IPS-20b (cell line): ENCODE results near the gene HSPA6.
"Not testable (repeated sequence)": the region's sequence is repeated elsewhere in the genome, so short reads cannot be mapped to it uniquely, and the experiment has no call there.

ENCODE experiments used
- H3K27ac ChIP-seq: one replicate; pipeline ENCODE4 v1.5.1; 2013; ENCODE audit warnings: low read length
- H3K27me3 ChIP-seq: 2 replicates; pipeline ENCODE4 v1.6.1; 2013; ENCODE audit warnings: mild to moderate bottlenecking, low read length, inconsistent platforms; ENCODE audit not compliant: insufficient read depth
- H3K36me3 ChIP-seq: 2 replicates; pipeline ENCODE4 v1.6.1; 2013; ENCODE audit warnings: low read depth, mild to moderate bottlenecking, inconsistent platforms, low read length, moderate library complexity; ENCODE audit not compliant: insufficient read depth
- H3K4me1 ChIP-seq: 2 replicates; pipeline ENCODE4 v1.6.1; 2013; ENCODE audit warnings: mild to moderate bottlenecking, control low read depth, inconsistent platforms, low read length, moderate library complexity; ENCODE audit not compliant: insufficient read depth
- H3K4me3 ChIP-seq: 2 replicates; pipeline ENCODE4 v1.5.1; 2013; ENCODE audit warnings: mild to moderate bottlenecking, low read length, inconsistent platforms
- H3K9ac ChIP-seq: 2 replicates; pipeline ENCODE4 v1.6.1; 2013; ENCODE audit warnings: low read depth, mild to moderate bottlenecking, inconsistent platforms, low read length, moderate library complexity
- H3K9me3 ChIP-seq: 2 replicates; pipeline ENCODE4 v1.6.1; 2013; ENCODE audit warnings: mild to moderate bottlenecking, low read depth, low read length, inconsistent platforms; ENCODE audit not compliant: insufficient read depth

The HSPA6 gene

DNA sequence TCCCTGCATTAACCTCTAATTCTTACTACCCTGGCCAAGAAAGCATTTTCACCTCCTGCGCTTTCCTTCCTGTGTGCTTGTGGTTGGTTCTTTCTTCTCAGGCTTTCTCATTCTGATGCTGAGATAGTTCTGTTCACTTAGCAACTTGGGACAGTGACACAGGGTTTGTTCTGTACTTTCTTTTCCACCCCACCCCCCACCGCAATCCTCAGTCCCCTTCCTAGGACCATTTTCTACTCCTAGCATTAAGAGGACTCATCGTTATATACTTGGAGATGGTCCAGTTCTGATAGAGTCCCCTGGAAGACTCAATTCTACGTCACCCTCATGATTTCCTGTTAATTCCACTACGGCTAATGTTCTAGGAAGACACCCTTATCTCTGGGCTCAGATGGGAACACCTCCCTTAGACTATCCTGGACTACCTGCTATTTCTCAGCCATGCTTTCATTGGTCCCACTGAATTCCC lies 17.8 kb downstream of the HSPA6 start:
- H3K36me3 ChIP-seq, H3K9ac ChIP-seq, H3K27ac ChIP-seq, H3K4me1 ChIP-seq, H3K4me3 ChIP-seq, H3K9me3 ChIP-seq: not testable (repeated sequence)
- peaks cover 26% of the 10 kb centered on the region for H3K27me3 ChIP-seq

DNA sequence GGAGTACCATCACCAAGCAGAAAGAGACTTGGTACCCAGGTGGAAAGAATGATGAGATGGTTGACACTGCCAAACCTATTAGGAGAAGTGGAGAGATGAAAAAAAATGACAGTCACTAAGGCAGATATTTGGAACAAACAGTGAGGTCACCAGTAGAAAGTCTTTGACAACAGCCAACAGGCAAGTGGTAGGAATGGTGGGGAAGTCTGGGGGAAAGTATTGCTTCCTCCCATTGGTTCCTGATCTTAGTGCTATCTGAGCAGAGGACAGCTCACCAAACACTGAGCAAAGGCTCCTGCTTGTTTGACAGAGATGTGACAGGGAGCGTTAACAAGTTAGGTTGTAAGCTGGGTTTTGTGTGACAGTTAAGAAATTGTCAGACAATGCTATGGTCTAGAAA lies 18.8 kb downstream of the HSPA6 start:
- not testable (repeated sequence) for H3K9me3 ChIP-seq, H3K9ac ChIP-seq, H3K4me3 ChIP-seq, H3K36me3 ChIP-seq, H3K4me1 ChIP-seq, H3K27ac ChIP-seq
- H3K27me3 ChIP-seq: peaks cover 26% of the 10 kb centered on the region

DNA sequence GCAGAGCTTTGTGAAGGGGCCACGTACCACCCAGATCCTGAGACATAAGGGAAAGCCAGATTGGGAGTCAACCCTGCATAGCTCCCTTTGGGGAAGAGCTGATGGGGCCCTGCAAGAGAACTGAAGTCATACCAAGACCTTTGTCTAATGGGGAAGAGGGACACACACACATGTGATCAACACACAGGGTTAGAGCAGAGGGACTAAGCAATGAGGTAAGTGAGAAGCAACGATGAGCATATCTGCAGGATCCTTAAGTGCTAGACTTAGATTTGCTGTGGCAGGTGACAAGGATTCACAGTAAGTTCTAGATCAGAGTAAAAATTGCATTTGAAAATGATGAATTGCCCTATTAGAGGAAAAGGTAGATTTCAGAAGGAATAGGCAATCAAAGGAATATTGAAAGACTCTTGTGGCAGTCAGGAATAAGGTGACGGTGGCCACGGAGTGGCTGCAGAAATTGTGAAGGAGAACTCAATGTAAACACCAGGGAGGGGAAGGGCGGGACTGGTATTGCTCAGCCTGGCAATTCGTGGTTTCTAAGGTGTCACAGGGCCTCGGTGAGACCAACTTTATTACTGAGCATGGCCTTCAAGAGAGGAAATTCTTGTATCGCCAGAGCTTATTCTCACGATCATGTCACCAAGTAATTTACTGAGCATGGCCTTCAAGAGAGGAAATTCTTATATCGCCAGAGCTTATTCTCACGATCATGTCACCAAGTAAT lies 20.8 kb downstream of the HSPA6 start:
- not testable (repeated sequence) for H3K9ac ChIP-seq, H3K4me1 ChIP-seq, H3K36me3 ChIP-seq, H3K4me3 ChIP-seq, H3K9me3 ChIP-seq, H3K27ac ChIP-seq
- H3K27me3 ChIP-seq: peaks cover 21% of the 10 kb centered on the region

DNA sequence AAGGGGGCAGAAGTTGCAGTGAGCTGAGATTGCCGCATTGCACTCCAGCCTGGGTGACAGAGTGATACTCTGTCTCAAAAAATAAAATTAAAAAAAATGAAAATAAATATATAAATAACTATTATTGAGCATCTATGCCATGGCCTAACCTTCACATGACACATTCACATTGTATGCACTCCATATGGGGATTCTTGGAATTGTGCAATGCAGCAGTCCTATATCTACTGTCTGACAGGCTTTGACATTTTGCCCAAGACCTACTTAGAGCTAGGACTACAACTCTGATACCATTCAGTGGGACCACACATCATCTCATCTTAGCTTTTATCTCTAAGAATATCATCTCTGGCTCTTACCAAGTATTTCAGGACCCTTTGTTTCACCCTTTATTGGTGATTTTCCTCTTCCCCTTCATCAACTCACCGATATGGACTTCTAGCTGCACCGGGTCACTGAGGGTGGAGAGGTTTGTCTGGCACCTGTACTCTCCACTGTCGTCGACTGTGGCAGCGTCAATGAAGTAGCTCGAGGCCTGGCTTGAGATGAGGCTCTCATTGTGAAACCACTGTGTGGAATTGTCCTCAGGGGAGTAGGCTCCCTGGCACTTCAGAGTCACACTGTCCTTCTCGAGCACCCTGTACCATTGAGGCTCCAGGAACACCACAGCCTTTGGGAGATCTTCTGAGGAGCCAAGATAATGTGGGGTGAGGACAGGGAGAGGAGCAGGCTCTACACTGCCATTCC lies 23.8 kb downstream of the HSPA6 start:
- H3K36me3 ChIP-seq, H3K27me3 ChIP-seq, H3K27ac ChIP-seq, H3K4me1 ChIP-seq, H3K9me3 ChIP-seq, H3K4me3 ChIP-seq, H3K9ac ChIP-seq: not testable (repeated sequence)

DNA sequence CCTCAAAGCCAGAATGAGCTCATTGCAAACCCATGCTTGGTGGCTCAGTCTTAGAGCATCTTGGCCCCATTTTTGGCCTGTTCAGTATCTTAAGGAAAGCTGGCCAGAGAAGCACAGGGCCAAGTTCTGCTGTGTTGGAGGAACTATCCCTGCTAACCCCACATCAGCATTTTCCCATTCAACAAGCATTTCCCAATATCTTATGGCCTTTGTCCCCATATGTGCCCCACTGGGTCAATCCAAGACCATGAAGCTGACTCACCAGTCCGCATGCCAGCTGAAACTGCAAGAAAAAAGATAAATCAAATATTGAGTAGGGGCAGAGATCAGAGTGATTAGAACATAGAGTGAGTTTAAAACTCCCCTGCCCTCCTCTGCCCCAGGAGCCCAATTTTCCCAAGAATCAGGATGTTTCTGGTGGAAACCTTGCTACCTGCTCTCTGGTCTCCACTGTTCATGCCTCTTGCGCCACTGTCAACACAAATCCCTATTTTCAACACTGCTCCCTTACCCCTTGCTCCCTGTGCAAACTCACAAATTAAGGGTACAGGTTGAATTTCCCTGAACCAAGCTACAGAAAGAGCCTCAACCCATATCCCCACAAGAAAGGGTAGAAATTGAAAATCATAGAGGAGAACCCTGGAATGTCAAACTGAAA lies 24.5 kb downstream of the HSPA6 start:
- not testable (repeated sequence) for H3K9ac ChIP-seq, H3K4me1 ChIP-seq, H3K4me3 ChIP-seq, H3K36me3 ChIP-seq, H3K27me3 ChIP-seq, H3K27ac ChIP-seq, H3K9me3 ChIP-seq

DNA sequence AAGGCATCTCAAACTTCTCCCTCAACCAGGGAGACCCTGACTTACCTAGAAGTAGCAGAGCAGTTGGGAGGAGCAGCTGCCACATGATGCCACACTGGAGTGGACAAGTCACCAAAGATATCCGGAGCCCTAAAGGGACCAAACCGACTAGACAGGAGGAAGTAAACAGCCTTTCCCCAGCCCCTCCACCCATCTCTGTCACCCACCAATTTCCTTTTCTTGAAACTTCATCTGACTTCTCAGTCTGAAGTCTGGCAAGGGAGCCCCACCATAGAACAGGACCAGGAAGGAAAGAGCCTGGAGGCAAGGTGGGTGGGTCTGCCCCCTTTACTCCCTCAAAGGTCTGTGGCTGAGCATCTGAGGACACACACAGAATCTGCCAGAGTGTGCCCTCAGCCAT lies 25.3 kb downstream of the HSPA6 start, which contains the start of gene FCGR3A:
Gene FCGR3A (minus strand): TSS at position 167 of the 400 bp plus-strand sequence. CDS start 82 bp downstream, at position 85.
- H3K4me1 ChIP-seq: no peaks in the 10 kb centered on the region
- H3K4me3 ChIP-seq: no peak within 1 kb of the TSS
- H3K27ac ChIP-seq: no peak within 1 kb of the TSS
- no peaks in the 10 kb centered on the region for H3K9me3 ChIP-seq
- no peak within 1 kb of the TSS for H3K9ac ChIP-seq
- no peaks in the 10 kb centered on the region for H3K36me3 ChIP-seq
- no peaks in the 10 kb centered on the region for H3K27me3 ChIP-seq

DNA sequence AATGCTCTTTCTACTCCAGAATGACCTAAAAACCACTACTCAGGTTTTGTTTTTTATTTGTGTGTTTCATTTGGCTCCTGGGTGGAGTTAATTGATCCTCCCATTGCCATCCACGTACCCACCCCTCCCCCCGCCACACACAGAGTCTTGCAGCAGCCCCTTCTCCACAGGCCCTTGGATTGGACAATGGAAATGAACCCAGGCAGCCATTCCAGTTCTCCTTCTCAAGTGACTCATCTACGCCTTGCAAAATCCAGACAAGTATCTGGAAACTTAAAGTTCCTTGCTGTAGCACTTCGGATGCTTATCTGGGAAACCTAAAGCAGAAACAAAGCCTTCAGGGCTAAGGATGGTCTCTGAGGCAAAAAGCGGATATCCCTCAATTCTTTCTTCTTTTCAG lies 26.6 kb downstream of the HSPA6 start:
- H3K36me3 ChIP-seq, H3K4me1 ChIP-seq, H3K27ac ChIP-seq, H3K9me3 ChIP-seq, H3K27me3 ChIP-seq, H3K9ac ChIP-seq, H3K4me3 ChIP-seq: not testable (repeated sequence)

DNA sequence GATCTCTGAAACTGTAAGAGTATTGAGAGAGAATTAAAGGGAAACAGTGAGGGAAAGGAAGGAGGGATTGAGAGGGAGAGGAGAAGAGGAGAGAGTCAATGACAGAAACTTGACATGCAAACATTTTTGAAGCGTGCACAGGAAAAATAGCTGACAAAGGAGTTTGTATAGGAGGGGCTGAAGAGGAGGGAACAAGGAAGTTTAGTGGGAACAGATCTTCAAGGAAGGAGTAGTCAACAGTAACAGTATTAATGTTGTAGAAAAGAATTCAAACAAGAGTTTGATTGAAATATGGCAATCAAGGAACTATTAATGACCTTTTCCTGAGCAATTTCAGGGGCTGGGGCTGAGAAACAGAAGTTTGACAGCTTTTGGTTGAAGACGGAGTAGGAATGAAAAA lies 29.3 kb downstream of the HSPA6 start:
- not testable (repeated sequence) for H3K4me3 ChIP-seq, H3K4me1 ChIP-seq, H3K9ac ChIP-seq, H3K36me3 ChIP-seq, H3K27me3 ChIP-seq, H3K27ac ChIP-seq, H3K9me3 ChIP-seq

DNA sequence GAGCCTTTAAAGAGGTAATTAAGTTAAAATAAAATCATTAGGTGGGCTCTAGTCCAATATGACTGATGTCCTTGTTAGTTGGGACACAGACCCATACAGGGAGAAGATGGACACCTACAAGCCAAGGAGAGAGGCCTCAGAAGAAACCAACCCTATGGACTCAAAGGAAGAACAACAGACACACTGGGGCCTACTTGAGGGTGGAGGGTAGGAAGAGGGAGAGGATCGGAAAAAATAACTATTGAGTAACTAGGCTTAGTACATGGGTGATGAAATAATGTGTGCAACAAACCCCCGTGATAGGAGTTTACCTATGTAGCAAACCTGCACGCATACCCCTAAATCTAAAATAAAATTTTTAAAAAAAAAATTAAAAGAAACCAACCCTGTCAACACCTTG lies 30.0 kb downstream of the HSPA6 start:
- not testable (repeated sequence) for H3K36me3 ChIP-seq, H3K4me3 ChIP-seq, H3K27me3 ChIP-seq, H3K27ac ChIP-seq, H3K9me3 ChIP-seq, H3K4me1 ChIP-seq, H3K9ac ChIP-seq

DNA sequence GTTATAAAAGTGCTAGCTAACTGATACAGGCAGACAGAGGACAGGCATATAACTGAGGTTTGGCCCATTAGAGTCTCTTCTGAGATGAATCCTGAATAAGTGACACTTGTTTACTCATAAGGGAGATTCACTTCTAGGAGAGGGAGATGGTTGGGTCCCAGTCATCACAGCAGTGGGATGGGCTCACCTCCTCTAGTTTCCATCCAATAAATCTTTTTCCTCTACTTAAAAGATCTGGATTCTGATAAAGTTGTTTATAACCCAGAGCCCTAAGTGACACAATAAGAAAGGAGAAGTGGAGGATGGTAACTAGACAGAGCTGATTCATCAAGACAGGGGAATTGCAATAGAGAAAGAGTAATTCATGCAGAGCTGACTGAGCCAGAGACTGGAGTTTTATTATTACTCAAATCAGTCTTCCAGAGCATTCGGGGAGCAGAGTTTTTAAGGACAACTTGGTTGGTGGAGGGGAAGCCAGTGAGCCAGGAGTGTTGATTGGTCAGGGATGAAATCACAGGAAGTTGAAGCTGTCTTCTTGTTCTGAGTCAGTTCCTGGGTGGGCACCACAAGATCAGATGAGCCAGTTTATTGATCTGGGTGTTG lies 30.6 kb downstream of the HSPA6 start:
- H3K9ac ChIP-seq, H3K4me3 ChIP-seq, H3K27me3 ChIP-seq, H3K4me1 ChIP-seq, H3K9me3 ChIP-seq, H3K36me3 ChIP-seq, H3K27ac ChIP-seq: not testable (repeated sequence)

DNA sequence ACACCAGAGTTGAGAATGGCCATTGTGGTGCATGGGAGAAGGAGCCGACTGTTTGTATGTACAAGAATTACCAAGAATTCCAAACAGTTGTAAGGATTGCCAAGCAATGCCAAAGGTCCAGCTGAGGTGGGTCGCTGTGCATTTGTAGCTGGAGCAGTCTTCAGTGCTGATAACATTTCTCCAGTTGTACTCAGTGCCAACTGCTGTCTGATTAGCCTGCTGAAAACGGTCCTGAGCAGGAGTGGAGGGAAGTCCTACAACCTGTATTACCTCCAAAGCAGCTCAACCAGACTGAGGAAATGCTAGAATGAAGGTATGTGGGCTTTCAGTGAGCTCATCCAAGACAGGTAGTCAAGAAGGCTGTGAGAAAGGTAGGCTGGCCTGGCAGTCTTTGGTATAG lies 31.8 kb downstream of the HSPA6 start:
- not testable (repeated sequence) for H3K9ac ChIP-seq, H3K9me3 ChIP-seq, H3K4me1 ChIP-seq, H3K4me3 ChIP-seq, H3K27ac ChIP-seq, H3K27me3 ChIP-seq, H3K36me3 ChIP-seq

DNA sequence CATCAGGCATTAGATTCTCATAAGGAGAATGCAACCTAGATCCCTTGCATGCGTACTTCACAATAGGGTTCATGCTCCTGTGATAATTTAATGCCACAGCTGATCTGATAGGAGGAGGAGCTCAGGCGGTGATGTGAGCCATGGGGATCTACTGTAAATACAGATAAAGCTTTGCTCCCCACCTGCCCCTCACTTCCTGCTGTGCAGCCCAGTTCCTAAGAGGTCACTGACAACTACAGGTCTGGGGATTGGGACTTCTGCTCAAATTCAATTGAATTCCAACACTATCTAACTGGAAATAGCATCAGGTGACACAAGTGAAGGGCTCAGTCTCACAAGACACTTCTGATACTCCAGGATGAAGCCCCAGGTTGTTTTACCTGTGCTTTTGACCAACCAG lies 32.6 kb downstream of the HSPA6 start:
- not testable (repeated sequence) for H3K4me3 ChIP-seq, H3K36me3 ChIP-seq, H3K27ac ChIP-seq, H3K27me3 ChIP-seq, H3K9ac ChIP-seq, H3K4me1 ChIP-seq, H3K9me3 ChIP-seq
